ENCODE results near the gene BPIFB2.

The BPIFB2 gene

GRCh38 chr20:33063271-33063670, 55.8 kb downstream of the BPIFB2 start:
- Histone ChIP-seq H3K4me2 (no peak overlapping the region), H3K27ac (no peak overlapping the region), H3K27me3 (ENCODE audit: insufficient read depth, low read depth) (no peaks in the 10 kb centered on the region; the same call in 1 of the 2 replicates), H3K9ac (no peak overlapping the region), H3K4me3 (IDR thresholded peaks at IDR 0.05; ENCODE audit: insufficient read depth, low read depth, low read length) (no peak overlapping the region), H3K36me3 (ENCODE audit: insufficient read depth) (no peaks in the 10 kb centered on the region), H2AFZ (ENCODE audit: low read depth) (no peak overlapping the region), H4K20me1 (ENCODE audit: insufficient read depth) (no peaks in the 10 kb centered on the region), H3K4me1 (ENCODE audit: low read depth, poor library complexity, severe bottlenecking) (no peaks in the 10 kb centered on the region), H3K79me2 (ENCODE audit: insufficient read depth, low read depth) (no peaks in the 10 kb centered on the region)
- no peak for TF ChIP-seq CTCF (conservative IDR thresholded peaks at IDR 0.05; ENCODE audit: low read depth, low read length)

- Histone ChIP-seq H3K79me2 (ENCODE audit: insufficient read depth, low read depth) (no peaks in the 10 kb centered on the region), H3K9ac (no peak overlapping the region), H3K36me3 (ENCODE audit: insufficient read depth) (no peaks in the 10 kb centered on the region), H3K4me1 (ENCODE audit: low read depth, poor library complexity, severe bottlenecking) (no peaks in the 10 kb centered on the region), H3K27ac (no peak overlapping the region), H4K20me1 (ENCODE audit: insufficient read depth) (no peaks in the 10 kb centered on the region), H2AFZ (ENCODE audit: low read depth) (no peak overlapping the region), H3K4me3 (IDR thresholded peaks at IDR 0.05; ENCODE audit: insufficient read depth, low read depth, low read length) (no peak overlapping the region), H3K27me3 (ENCODE audit: insufficient read depth, low read depth) (peaks cover 5% of the 10 kb centered on the region), H3K4me2 (no peak overlapping the region)
- no peak for TF ChIP-seq CTCF (conservative IDR thresholded peaks at IDR 0.05; ENCODE audit: low read depth, low read length)
Measured at GRCh38 chr20:33064572-33065287, 57.2 kb downstream of the BPIFB2 start.

GRCh38 chr20:33065785-33066184, 58.3 kb downstream of the BPIFB2 start:
- no peaks in the 10 kb centered on the region for H3K79me2 ChIP-seq (ENCODE audit: insufficient read depth, low read depth)
- no peak overlapping the region for H3K4me3 ChIP-seq (IDR thresholded peaks at IDR 0.05; ENCODE audit: insufficient read depth, low read depth, low read length)
- no peak overlapping the region for H3K9ac ChIP-seq
- H3K27ac ChIP-seq = no peak overlapping the region
- H3K4me2 ChIP-seq = no peak overlapping the region
- no peak overlapping the region for H2AFZ ChIP-seq (ENCODE audit: low read depth)
- H3K27me3 ChIP-seq (ENCODE audit: insufficient read depth, low read depth) = peaks cover 6% of the 10 kb centered on the region
- no peaks in the 10 kb centered on the region for H4K20me1 ChIP-seq (ENCODE audit: insufficient read depth)
- no peak for TF ChIP-seq CTCF (conservative IDR thresholded peaks at IDR 0.05; ENCODE audit: low read depth, low read length)
- H3K4me1 ChIP-seq (ENCODE audit: low read depth, poor library complexity, severe bottlenecking) = no peaks in the 10 kb centered on the region
- H3K36me3 ChIP-seq (ENCODE audit: insufficient read depth) = no peaks in the 10 kb centered on the region

GRCh38 chr20:33067806-33068205, 60.3 kb downstream of the BPIFB2 start:
- H3K27me3 ChIP-seq (ENCODE audit: insufficient read depth, low read depth) = peaks cover 8% of the 10 kb centered on the region

More at GRCh38 chr20:33067806-33068205, 60.3 kb downstream of the BPIFB2 start:
- Histone ChIP-seq H3K27ac (no peak overlapping the region), H3K9ac (no peak overlapping the region), H2AFZ (ENCODE audit: low read depth) (no peak overlapping the region), H3K4me1 (ENCODE audit: low read depth, poor library complexity, severe bottlenecking) (no peaks in the 10 kb centered on the region), H3K79me2 (ENCODE audit: insufficient read depth, low read depth) (no peaks in the 10 kb centered on the region), H3K4me3 (IDR thresholded peaks at IDR 0.05; ENCODE audit: insufficient read depth, low read depth, low read length) (no peak overlapping the region), H4K20me1 (ENCODE audit: insufficient read depth) (no peaks in the 10 kb centered on the region), H3K4me2 (no peak overlapping the region), H3K36me3 (ENCODE audit: insufficient read depth) (no peaks in the 10 kb centered on the region)
- no peak for TF ChIP-seq CTCF (conservative IDR thresholded peaks at IDR 0.05; ENCODE audit: low read depth, low read length)

Data from KMS-11 (cell line).